ENCODE results near the gene PREP.

The PREP gene

GRCh38 chr6:105310371-105310770 is 92.5 kb downstream of the PREP start:
- DNase-seq (ENCODE audit: low read depth in 2 of 2), result no peak

DNA sequence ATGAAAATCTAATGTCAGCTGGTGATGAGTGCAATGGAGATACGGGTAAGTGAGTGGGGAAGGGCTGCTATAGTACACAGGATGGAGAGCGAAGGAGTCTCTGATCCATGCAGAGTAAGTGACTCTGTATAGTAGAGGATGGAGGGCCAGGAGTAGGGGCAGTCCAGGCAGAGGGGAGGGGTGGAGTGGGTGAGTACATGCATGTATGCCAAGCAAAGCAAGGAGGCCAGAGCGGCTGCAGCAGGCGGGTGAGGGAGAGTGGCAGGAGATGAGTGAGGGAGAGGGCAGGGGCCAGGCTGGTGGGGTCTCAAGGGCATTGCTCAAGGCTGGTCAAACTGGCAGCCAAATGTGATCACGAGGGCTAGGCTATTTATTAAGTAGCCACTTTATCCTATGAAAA is 94.0 kb downstream of the PREP start:
- DNase-seq (ENCODE audit: low read depth in 2 of 2), result no peak

- no peak for DNase-seq (ENCODE audit: low read depth in 2 of 2)
Measured at GRCh38 chr6:105305521-105305920, 97.4 kb downstream of the PREP start.

GRCh38 chr6:105304825-105305224 is 98.1 kb downstream of the PREP start:
- no peak for DNase-seq (ENCODE audit: low read depth in 2 of 2)

DNA sequence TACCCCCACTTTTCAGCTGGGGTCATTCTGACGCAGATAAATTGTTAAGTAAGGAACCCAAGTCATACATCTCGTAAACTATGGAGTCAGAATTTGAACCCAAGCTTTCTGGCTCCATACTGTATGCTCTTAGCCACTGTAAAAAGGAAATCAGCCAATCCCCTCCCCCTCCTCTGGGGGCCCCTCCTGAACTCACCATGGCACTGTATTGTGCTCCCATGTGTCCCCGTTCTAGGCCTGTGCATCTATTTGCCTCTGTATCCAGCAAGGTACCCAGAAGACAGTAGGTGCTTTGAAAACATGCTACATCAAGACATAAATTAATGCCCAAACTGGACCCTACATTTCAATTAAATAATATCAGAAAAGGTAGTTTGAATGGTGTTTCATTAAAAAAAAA is 98.5 kb downstream of the PREP start:
- no peak for DNase-seq (ENCODE audit: low read depth in 2 of 2)

DNA sequence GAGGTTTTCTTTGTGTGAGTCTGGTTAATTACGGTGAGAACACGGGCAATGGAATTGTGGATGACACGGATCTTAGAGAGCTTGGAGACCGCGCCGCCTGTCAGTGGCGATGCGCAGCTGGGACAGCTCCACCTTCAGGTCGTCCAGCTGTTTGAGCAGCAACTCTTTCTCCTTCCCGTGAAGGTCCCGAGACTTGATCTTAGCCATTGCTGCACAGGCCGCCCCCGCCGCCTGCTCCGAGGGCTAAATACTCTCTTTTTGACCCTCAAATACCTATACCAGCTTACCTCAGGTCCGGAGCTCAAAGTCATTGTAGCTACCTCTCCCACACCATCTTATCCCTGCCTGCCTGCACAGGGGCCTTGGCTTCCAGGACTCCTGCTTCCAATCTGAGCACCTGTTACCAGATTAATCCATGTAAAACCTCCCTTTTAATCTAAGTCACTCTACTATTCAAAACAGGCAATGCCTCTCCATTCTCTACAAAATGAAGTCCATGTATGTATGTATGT is 100.2 kb downstream of the PREP start:
- DNase-seq (ENCODE audit: low read depth in 2 of 2), result no peak

- DNase-seq (ENCODE audit: low read depth in 2 of 2), result no peak
Measured at GRCh38 chr6:105301756-105302616, 100.9 kb downstream of the PREP start.

- no peak for DNase-seq (ENCODE audit: low read depth in 2 of 2)
Measured at GRCh38 chr6:105301072-105301503, 101.8 kb downstream of the PREP start.

DNA sequence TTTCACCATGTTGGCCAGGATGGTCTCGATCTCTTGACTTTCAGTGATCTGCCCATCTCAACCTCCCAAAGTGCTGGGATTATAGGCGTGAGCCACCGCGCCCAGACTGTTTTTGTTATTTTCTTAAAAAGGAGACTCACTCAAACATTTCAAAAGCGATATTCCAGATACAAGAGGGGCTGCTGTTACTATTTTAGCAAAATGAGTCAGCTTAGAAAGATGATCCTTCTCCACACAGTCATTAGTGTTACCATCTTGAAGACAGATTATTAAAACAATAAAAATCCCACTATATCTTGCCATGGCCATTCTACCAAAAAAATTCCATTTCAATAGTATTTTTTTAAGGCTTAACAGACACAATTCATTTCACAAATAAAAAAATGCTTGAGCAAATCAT is 102.8 kb downstream of the PREP start:
- DNase-seq (ENCODE audit: low read depth in 2 of 2), result no peak

DNA sequence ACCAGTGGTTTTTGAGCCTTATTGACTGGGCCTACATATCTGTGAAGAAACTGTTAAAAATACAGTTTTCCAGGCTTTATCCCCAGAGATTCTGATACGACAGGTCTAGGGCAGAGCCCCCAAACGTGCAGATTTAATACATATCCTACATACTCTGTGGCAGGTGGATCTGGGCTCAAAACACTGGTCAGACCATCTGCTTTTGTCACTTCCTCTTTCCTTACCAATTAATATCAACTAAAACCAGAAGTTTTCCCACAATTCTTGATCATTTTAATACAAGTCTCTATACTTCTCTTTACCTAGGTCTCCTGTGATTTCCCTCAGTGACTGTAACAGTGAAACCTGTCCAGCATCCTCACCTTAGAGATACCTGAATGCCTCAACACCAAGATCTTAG is 108.8 kb downstream of the PREP start:
- DNase-seq (ENCODE audit: low read depth in 2 of 2), result no peak

DNA sequence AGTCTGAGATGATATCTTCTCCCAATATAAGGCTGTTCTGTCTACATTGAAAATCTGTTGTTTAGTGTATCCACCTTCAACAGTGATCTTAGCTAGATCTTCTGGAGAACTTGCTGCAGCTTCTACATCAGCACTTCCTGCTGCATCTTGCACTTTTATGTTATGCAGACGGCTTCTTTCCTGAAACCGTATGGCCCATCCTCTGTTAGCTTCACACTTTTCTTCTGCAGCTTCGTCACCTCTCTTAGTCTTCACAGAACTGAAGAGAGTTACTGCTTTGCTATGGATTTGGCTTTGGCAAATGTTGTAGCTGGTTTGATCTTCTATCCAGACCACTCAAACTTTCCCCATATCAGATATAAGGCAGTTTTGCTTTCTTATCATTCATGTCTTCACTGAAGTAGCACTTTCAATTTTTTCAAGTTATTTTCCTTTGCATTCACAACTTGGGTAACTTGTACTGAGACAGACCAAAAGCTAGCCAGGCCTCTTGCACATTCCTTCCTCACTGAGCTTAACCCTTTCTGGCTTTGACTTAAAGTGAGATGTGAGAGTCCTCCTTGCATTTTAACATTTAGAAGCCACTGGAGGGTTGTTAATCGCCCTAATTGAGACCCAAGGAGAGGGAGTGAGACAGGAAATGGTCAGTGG is 110.1 kb downstream of the PREP start:
- no peak for DNase-seq (ENCODE audit: low read depth in 2 of 2)

DNA sequence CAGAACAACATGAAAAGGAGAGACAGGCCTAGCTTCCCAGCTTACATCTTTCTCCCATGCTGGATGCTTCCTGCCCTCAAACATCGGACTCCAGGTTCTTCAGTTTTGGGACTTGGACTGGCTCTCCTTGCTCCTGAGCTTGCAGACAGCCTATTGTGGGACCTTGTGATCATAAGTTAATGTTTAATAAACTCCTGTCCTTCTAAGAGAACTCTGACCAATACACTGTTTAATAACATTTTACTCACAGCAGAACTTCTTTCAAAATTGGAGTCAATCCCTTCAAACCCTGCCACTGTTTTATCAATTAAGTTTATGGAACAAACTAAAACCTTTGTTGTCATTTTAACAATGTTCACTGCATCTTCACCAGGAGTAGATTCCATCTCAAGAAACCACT is 111.4 kb downstream of the PREP start:
- DNase-seq (ENCODE audit: low read depth in 2 of 2), result no peak

DNA sequence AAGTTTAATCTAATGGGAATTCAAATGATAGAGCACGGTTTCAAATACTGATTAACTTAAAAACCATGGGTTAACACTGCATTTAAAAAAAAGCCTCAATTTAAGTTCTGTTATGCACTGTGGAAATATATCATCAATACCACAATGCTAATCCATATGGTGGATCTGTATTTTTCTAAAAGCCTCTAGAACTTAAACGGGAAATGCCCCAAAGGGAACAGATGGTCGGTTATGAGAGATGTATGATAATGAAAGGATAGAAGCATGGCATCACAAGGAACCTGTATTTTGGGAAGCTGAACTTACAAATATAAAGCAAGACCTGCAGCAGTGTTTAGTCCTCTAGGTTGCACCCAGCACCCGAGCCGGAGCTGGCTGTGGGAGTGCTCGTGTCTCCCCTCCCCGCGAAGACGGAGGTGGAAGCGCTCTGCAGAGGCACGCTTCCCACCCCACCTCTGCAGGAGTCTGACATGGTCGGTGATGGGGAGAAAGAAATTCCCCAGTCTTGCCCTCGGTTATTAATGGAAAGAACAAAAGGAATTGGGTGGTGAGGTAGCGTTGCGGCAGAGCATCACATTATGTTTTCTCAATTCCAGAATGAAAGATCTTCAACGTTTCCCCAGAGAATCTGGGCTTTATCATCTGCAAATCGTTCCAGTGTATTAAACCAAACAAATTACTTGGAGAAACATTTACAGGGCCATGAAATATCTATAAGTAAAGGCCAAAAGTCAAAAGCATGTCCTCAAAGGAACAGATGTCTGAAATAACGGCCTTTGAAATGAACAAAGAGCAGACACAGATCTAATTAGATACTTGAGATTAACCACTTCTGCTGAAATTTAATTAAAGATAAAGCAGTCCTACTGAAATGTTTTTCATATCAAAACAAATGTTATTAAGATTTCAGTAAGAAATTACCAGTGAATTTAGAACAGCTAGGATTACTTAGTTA is 120.0 kb downstream of the PREP start:
- DNase-seq (ENCODE audit: low read depth in 2 of 2), result no peak

GRCh38 chr6:105280033-105280432 is 122.8 kb downstream of the PREP start:
- DNase-seq (ENCODE audit: low read depth in 2 of 2), result no peak

GRCh38 chr6:105279463-105279862 is 123.4 kb downstream of the PREP start:
- no peak for DNase-seq (ENCODE audit: low read depth in 2 of 2)

GRCh38 chr6:105278813-105279212 is 124.1 kb downstream of the PREP start:
- no peak for DNase-seq (ENCODE audit: low read depth in 2 of 2)

- DNase-seq (ENCODE audit: low read depth in 2 of 2), result no peak
Measured at GRCh38 chr6:105278035-105278434, 124.8 kb downstream of the PREP start.

DNA sequence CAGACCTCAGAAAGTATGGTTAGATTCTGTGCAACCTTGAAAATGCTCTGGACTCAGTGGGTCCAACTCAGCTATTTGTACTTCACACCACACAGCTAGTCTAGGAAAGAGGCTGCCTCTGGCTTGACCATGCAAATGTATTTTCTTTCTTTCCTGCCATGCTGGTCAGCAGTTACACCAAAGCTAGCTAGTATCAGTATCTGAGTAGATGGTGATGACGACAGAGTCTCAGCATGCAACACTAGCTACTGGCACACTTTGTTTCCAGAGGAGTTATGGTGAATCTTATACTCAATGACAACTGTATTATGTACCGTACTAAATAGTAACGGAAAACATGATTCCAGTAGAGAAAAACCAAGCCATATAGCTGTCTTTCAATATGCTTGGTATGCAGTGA is 126.5 kb downstream of the PREP start:
- DNase-seq (ENCODE audit: low read depth in 2 of 2), result no peak

DNA sequence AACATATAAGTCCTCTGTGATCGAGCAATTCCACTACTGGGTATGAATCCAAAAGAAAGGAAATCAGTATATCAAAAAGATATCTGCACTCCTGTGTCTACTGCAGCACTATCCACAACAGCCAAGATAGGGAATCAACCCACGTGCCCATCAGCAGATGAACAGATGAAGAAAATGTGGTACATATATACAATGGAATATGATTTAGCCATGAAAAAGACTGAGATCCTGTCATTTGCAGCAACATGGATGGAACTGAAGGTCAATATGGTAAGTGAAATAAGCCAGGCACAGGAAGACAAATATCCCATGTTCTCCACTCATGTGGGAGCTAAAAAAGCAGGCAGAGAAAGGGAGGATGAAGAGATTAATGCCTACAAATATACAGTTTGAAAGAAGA is 127.3 kb downstream of the PREP start:
- no peak for DNase-seq (ENCODE audit: low read depth in 2 of 2)

DNA sequence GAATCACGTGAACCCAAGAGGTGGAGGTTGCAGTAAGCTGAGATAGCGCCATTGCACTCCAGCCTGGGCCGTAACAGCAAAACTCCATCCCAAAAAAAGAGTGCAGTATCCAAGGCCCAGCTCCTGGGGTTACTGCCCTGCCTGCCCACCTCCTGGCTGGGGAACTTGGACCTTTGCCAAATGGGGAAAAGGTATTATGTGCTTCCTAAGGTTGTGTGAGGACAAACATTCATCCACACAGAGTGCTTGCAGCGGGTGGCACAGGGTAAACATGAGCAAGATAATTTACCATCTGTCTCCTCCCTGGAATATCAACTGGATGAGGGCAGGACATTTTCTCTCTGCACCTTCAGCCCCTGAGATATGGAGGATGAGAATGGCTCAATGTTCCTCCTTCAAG is 128.2 kb downstream of the PREP start:
- no peak for DNase-seq (ENCODE audit: low read depth in 2 of 2)

- no peak for DNase-seq (ENCODE audit: low read depth in 2 of 2)
Measured at GRCh38 chr6:105273589-105273988, 129.3 kb downstream of the PREP start.

DNA sequence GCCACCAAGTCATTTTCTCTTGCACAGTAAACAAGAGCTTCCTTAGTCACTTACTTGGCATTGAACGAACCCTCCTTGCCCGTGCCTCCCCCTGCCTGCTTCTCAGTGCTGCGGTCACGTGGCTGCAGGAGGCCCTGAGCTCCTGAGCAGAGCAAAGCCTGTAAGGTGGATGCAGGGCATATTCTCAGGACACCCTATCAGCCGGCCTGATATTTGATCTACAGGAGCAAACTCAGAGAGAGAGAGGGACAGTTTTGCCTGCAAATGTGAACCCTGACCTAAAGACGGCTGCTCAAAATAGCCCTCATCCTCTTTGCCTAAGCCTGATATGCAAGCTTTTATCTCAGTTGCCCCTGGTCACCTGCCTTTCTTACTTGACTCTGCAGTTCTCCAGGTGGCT is 130.1 kb downstream of the PREP start:
- DNase-seq (ENCODE audit: low read depth in 2 of 2), result no peak
